Activated CD4-positive, alpha-beta T cell treated with anti-CD3 and anti-CD28 coated beads for 4 hours (primary cell): ENCODE results near the gene OR1L6.

ENCODE experiments used
- DNase-seq, 2 donors: peaks; one replicate each; pipeline ENCODE4 v3.0.0-alpha.2; 2020

Gene OR1L6

GRCh38 chr9:122742003-122742402, at the start of gene OR1L6:
Gene OR1L6, plus strand, starts transcription at chr9:122742303. Its CDS starts 7,545 bp downstream, at chr9:122749848.
- no peak for DNase-seq

- DNase-seq: no peak
These were observed 46.4 kb upstream of the OR1L6 start for GRCh38 chr9:122695696-122696095.

- no peak for DNase-seq
These were observed 24.1 kb upstream of the OR1L6 start for GRCh38 chr9:122718038-122718437.

GRCh38 chr9:122719218-122719617, 22.9 kb upstream of the OR1L6 start:
- no peak for DNase-seq

- no peak for DNase-seq
These were observed 18.4 kb upstream of the OR1L6 start, which contains the start of gene OR1L4 for GRCh38 chr9:122723690-122724089. Gene OR1L4, plus strand, starts transcription at chr9:122723990. Its CDS starts 0 bp downstream, at chr9:122723990.

GRCh38 chr9:122754825-122755224, 12.7 kb downstream of the OR1L6 start:
- no peak for DNase-seq

GRCh38 chr9:122767817-122768216, 25.7 kb downstream of the OR1L6 start:
- DNase-seq: no peak

- DNase-seq: no peak
These were observed 34.9 kb downstream of the OR1L6 start for GRCh38 chr9:122777052-122777451.

- DNase-seq: no peak
These were observed 36.0 kb downstream of the OR1L6 start for GRCh38 chr9:122777935-122778627.

GRCh38 chr9:122779181-122779580, 37.1 kb downstream of the OR1L6 start:
- no peak for DNase-seq

- no peak for DNase-seq
These were observed 37.9 kb downstream of the OR1L6 start for GRCh38 chr9:122780026-122780425.

GRCh38 chr9:122781671-122782070, 39.6 kb downstream of the OR1L6 start:
- no peak for DNase-seq

GRCh38 chr9:122785269-122785668, 43.2 kb downstream of the OR1L6 start:
- no peak for DNase-seq

GRCh38 chr9:122786338-122786737, 44.2 kb downstream of the OR1L6 start:
- no peak for DNase-seq

- no peak for DNase-seq
These were observed 46.7 kb downstream of the OR1L6 start, which contains the start of gene OR5C1 for GRCh38 chr9:122788831-122789230. Gene OR5C1, plus strand, starts transcription at chr9:122788933. Its CDS starts 0 bp downstream, at chr9:122788933.

- DNase-seq: no peak
These were observed 47.3 kb downstream of the OR1L6 start for GRCh38 chr9:122789256-122790046.

- no peak for DNase-seq
These were observed 50.0 kb downstream of the OR1L6 start for GRCh38 chr9:122791872-122792669.

- no peak for DNase-seq
These were observed 55.4 kb downstream of the OR1L6 start for GRCh38 chr9:122797316-122798063.
